Measurements from ENCODE around the gene ENPEP. TPM values are rescaled to one million over a fixed set of nuclear protein-coding genes. Genes with fewer than 3 reads are reported as not detected.
A peak's percentile ranks its signal among the peaks of the same experiment; 100 is the strongest.
"Not testable (repeated sequence)": the region's sequence is repeated elsewhere in the genome, so short reads cannot be mapped to it uniquely, and the experiment has no call there.

Gene ENPEP
- total and polyA plus RNA-seq, 2 donors from 2014 or later = 39.9 to 83.2 TPM

DNA sequence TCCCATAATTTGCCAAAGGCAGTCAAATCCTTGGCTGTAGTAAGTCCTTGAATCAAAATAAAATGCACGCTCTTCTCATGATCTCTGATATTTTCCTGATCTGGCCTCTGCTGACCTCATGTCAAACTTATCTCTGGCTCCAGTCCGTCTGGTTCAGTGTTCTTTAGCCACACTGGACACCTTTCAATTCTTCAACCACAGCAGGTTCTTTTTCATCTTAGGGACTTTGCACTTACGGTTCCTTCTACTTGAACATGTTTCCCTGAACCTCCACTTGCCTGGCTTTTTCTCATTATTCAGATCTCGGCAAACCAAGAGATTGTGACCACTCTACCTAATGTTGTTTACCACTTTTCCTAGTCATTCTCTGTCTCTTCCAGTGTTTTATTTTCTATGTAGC lies 10.3 kb downstream of the ENPEP start:
- Histone ChIP-seq H3K9me3 (ENCODE audit: control insufficient read depth in 2 of 3, insufficient read depth in 1 of 3, low read length in 3 of 3) (no peaks in the 10 kb centered on the region), H3K36me3 (ENCODE audit: control insufficient read depth in 2 of 3, insufficient read depth in 3 of 3, low read length in 3 of 3) (no peaks in the 10 kb centered on the region), H3K4me1 (ENCODE audit: control insufficient read depth in 2 of 3, insufficient read depth in 2 of 3, low read depth in 1 of 3, low read length in 3 of 3) (peaks cover 0 to 24% (median 5%) of the 10 kb centered on the region in 3 donors), H3K9ac (ENCODE audit: low read length in 3 of 3) (no peak overlapping the region), H3K27me3 (ENCODE audit: control insufficient read depth, insufficient read depth, low read length) (no peaks in the 10 kb centered on the region), H3K27ac (ENCODE audit: low read depth in 2 of 2, low read length in 2 of 2) (no peak overlapping the region), H3K4me3 (ENCODE audit: low read length in 3 of 3) (no peak overlapping the region)
- DNase-seq (no peak), FAIRE-seq (no peak)
- TF ChIP-seq CTCF (IDR thresholded peaks at IDR 0.05; ENCODE audit: borderline replicate concordance, extremely low read depth, insufficient read depth) = no peak
- intact Hi-C loops (cut with DNase I) = no loop called here

- intact Hi-C loops (cut with DNase I); H3K36me3 ChIP-seq (ENCODE audit: control insufficient read depth in 2 of 3, insufficient read depth in 3 of 3, low read length in 3 of 3); H3K9ac ChIP-seq (ENCODE audit: low read length in 3 of 3); FAIRE-seq; H3K27me3 ChIP-seq (ENCODE audit: control insufficient read depth, insufficient read depth, low read length); H3K9me3 ChIP-seq (ENCODE audit: control insufficient read depth in 2 of 3, insufficient read depth in 1 of 3, low read length in 3 of 3); H3K4me3 ChIP-seq (ENCODE audit: low read length in 3 of 3); DNase-seq; H3K27ac ChIP-seq (ENCODE audit: low read depth in 2 of 2, low read length in 2 of 2): not testable (repeated sequence)
- H3K4me1 ChIP-seq (ENCODE audit: control insufficient read depth in 2 of 3, insufficient read depth in 2 of 3, low read depth in 1 of 3, low read length in 3 of 3) = peaks cover 0 to 24% (median 5%) of the 10 kb centered on the region in 3 donors
Observed at GRCh38 chr4:110486850-110487249, 10.9 kb downstream of the ENPEP start.

- FAIRE-seq = no peak
- Histone ChIP-seq H3K9me3 (ENCODE audit: control insufficient read depth in 2 of 3, insufficient read depth in 1 of 3, low read length in 3 of 3) (no peaks in the 10 kb centered on the region), H3K9ac (ENCODE audit: low read length in 3 of 3) (no peak overlapping the region), H3K27me3 (ENCODE audit: control insufficient read depth, insufficient read depth, low read length) (no peaks in the 10 kb centered on the region), H3K27ac (ENCODE audit: low read depth in 2 of 2, low read length in 2 of 2) (peak overlapping the region in 1 of 2 donors; percentile 27), H3K4me3 (ENCODE audit: low read length in 3 of 3) (no peak overlapping the region), H3K4me1 (ENCODE audit: control insufficient read depth in 2 of 3, insufficient read depth in 2 of 3, low read depth in 1 of 3, low read length in 3 of 3) (peaks cover 0 to 24% (median 5%) of the 10 kb centered on the region in 3 donors), H3K36me3 (ENCODE audit: control insufficient read depth in 2 of 3, insufficient read depth in 3 of 3, low read length in 3 of 3) (peaks cover 0 to 3% (median 0%) of the 10 kb centered on the region in 3 donors)
- intact Hi-C loops (cut with DNase I) = no loop called here
- DNase-seq = peak in 3 of 5 donors; percentile 33 to 81 (median 81)
- no peak for TF ChIP-seq CTCF (IDR thresholded peaks at IDR 0.05; ENCODE audit: borderline replicate concordance, extremely low read depth, insufficient read depth)
Observed at GRCh38 chr4:110487873-110488272, 11.9 kb downstream of the ENPEP start.

DNA sequence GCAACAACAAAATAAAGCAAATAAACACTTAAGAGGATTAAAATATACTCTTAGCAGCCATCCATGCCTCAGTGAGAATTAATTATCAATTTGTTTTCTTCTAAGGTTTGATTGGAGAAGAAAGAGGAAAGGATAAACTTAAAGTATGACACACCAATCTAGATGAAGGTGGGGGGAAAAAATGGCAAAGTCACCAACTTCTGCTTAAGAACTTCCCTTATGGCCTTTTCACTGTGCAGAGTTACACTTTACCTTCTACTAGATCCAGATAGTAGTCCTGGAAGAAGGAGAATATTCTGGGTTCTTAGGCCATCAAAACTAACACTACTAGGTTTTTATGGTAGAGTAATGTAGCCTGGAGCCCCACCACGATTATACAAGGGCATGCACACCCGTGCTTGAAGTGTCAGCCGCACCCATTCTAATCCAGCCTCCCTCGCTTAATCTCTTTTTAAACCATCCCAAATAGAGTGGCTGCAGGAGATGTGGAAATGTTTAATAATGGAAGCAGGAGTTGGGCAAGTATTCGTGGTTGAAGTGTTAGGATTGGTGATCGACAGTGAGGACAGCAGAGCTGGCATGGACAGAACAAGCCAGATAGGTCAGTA lies 14.1 kb downstream of the ENPEP start:
- no peaks in the 10 kb centered on the region for H3K27me3 ChIP-seq (ENCODE audit: control insufficient read depth, insufficient read depth, low read length)
- no peak for FAIRE-seq
- H3K27ac ChIP-seq (ENCODE audit: low read depth in 2 of 2, low read length in 2 of 2) = peak overlapping the region in 1 of 2 donors; percentile 3
- H3K4me3 ChIP-seq (ENCODE audit: low read length in 3 of 3) = no peak overlapping the region
- peaks cover 0 to 4% (median 3%) of the 10 kb centered on the region in 3 donors for H3K36me3 ChIP-seq (ENCODE audit: control insufficient read depth in 2 of 3, insufficient read depth in 3 of 3, low read length in 3 of 3)
- H3K9ac ChIP-seq (ENCODE audit: low read length in 3 of 3) = no peak overlapping the region
- TF ChIP-seq CTCF (IDR thresholded peaks at IDR 0.05; ENCODE audit: borderline replicate concordance, extremely low read depth, insufficient read depth) = no peak
- intact Hi-C loops (cut with DNase I) = no loop called here
- H3K9me3 ChIP-seq (ENCODE audit: control insufficient read depth in 2 of 3, insufficient read depth in 1 of 3, low read length in 3 of 3) = no peaks in the 10 kb centered on the region
- DNase-seq = no peak
- peaks cover 0 to 16% (median 2%) of the 10 kb centered on the region in 3 donors for H3K4me1 ChIP-seq (ENCODE audit: control insufficient read depth in 2 of 3, insufficient read depth in 2 of 3, low read depth in 1 of 3, low read length in 3 of 3)

All from kidney (tissue), 14 donors.